ENCODE data around the gene C10orf62. TPM values are rescaled to one million over a fixed set of nuclear protein-coding genes. Genes with fewer than 3 reads are reported as not detected.

C10orf62 gene
- total RNA-seq, 2 experiments from 2014 or later, result not detected

DNA sequence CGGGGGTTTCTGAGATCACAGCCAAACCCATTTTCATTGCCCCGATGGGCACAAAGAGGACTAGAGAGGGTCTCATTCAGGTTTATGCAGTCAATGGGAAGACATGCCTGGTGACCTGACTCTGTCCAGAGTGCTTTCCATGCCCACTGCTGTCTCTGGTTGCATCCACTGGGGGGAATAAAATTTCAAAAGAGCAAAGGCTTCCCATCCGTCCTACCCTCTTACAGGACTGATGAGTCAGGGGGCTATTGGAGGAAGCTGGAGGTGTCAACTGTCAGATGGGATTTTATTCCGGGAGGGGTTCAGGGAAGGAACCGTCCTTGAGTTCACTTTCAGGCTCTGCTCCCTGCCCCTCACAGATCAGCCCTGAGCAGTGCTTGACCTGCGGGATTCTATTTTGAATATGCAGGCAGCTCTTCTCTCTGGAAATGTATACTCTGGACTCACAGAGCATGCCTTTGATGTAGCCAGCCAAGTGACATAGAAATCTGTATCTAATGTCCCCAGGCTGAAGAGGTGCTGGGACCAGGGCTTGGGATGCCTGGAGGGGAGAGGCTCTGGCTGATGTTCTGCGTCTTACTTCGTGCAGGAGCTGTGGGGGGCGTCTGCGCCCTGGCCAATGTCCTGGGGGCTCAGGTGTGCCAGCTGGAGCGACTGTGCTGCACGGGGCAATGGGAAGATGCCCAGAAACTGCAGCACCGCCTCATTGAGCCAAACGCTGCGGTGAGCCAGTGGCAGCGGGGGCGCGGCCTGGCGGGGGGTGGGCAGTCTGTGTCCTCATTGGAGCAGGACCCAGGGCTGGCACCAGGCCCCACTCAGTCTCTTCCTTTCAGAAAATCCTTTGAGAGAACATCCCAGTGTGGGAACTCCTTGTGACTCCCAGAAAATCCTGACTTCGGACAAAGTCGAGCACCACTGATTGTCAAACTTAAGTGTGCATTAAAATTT, 12.0 kb downstream of the C10orf62 start:
- TF ChIP-seq, protein P1, sequence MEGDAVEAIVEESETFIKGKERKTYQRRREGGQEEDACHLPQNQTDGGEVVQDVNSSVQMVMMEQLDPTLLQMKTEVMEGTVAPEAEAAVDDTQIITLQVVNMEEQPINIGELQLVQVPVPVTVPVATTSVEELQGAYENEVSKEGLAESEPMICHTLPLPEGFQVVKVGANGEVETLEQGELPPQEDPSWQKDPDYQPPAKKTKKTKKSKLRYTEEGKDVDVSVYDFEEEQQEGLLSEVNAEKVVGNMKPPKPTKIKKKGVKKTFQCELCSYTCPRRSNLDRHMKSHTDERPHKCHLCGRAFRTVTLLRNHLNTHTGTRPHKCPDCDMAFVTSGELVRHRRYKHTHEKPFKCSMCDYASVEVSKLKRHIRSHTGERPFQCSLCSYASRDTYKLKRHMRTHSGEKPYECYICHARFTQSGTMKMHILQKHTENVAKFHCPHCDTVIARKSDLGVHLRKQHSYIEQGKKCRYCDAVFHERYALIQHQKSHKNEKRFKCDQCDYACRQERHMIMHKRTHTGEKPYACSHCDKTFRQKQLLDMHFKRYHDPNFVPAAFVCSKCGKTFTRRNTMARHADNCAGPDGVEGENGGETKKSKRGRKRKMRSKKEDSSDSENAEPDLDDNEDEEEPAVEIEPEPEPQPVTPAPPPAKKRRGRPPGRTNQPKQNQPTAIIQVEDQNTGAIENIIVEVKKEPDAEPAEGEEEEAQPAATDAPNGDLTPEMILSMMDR (IDR thresholded peaks at IDR 0.05), result no peak
- no peak overlapping the region for H3K4me3 Mint-ChIP-seq
- CTCF ChIA-PET, result no interaction called here
- no peak overlapping the region for H3K27ac Mint-ChIP-seq
- ATAC-seq (no peak), DNase-seq (no peak)
- intact Hi-C loops (cut with micrococcal nuclease), result no loop called here
- no peaks in the 10 kb centered on the region for H3K9me3 Mint-ChIP-seq
- peaks cover 2% of the 10 kb centered on the region for H3K27me3 Mint-ChIP-seq
- no peaks in the 10 kb centered on the region for H3K4me1 Mint-ChIP-seq (ENCODE audit: low read depth)
- no peaks in the 10 kb centered on the region for H3K36me3 Mint-ChIP-seq (ENCODE audit: low read depth)
- POLR2A ChIA-PET, result no interaction called here

DNA sequence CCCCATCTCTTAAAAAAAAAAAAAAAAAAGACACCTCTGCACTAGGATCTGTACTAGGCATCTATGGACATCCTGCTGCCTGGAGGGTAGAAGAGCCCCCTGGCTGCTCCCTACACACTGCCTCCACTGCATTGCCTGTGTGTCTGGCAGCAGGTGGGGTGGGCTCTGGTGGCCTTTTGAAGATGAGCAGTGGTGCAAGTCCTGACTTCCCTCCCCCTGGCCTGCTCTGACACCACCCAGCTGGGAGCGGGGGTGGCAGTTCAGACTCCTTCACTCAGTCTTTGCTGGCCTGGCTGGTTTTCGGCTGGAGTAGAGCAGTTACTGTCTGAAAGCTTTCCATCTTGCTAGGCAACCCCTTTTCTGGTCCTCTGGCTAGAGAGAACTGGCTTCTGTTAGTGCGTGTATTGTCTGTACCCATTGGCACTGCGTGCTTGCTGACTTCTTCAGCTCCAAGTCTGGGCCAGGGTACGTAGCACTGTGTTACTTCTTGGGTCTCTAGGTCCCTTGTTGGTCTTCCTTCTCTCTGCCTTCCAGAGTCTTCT, 17.6 kb downstream of the C10orf62 start:
- CTCF ChIA-PET, result interaction anchor here (1.2 to 2.0 kb wide), 3 partner anchors 35 to 94 kb away, joined by 3 to 7 read pairs (median 5); partner anchors contain the start of gene ANKRD2

DNA sequence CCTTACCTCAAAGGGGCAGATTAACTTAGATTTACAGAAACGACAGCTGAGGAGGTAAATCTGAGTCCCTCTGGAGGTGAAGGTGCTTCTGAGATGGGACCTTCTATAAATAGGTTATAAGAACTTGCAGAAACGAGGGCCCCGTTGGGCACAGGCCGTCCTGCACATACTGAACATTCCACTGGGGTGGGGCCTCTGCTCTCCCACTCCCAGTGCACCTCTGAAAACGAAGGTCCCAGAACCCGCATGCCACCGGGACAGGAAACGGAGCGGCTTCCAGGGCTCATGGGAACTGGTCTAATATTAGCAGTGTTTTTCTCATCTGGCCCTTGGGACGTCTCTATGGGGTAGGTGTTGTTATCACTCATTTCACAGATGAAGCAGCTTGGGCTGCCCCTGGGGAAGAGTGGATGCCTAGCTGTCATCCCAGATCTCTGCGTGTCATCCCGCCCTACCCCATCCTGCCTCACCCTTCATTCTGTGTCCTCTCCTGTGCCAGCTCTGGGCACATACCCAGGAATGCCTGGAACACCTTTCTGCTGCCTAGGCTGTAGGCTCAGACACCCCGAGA, 19.6 kb downstream of the C10orf62 start:
- ATAC-seq (no peak), DNase-seq (no peak)
- TF ChIP-seq, protein P1 (IDR thresholded peaks at IDR 0.05), result no peak
- Mint-ChIP-seq H3K27me3 (peaks cover 2% of the 10 kb centered on the region), H3K36me3 (ENCODE audit: low read depth) (no peaks in the 10 kb centered on the region), H3K4me1 (ENCODE audit: low read depth) (no peaks in the 10 kb centered on the region), H3K9me3 (no peaks in the 10 kb centered on the region), H3K27ac (no peak overlapping the region), H3K4me3 (no peak overlapping the region)
- CTCF ChIA-PET, result interaction anchor here (1.1 to 2.2 kb wide), 2 partner anchors 11 to 37 kb away, joined by 3 to 6 read pairs; partner anchors contain the start of gene ANKRD2
- POLR2A ChIA-PET, result no interaction called here
- intact Hi-C loops (cut with micrococcal nuclease), result no loop called here

More for the DNA sequence above, 17.6 kb downstream of the C10orf62 start:
- POLR2A ChIA-PET, result no interaction called here
- no peak overlapping the region for H3K4me3 Mint-ChIP-seq
- TF ChIP-seq, protein P1 (IDR thresholded peaks at IDR 0.05), result no peak
- intact Hi-C loops (cut with micrococcal nuclease), result no loop called here
- H3K27me3 Mint-ChIP-seq, result peaks cover 2% of the 10 kb centered on the region
- H3K36me3 Mint-ChIP-seq (ENCODE audit: low read depth), result no peaks in the 10 kb centered on the region
- no peak overlapping the region for H3K27ac Mint-ChIP-seq
- no peak for ATAC-seq
- H3K4me1 Mint-ChIP-seq (ENCODE audit: low read depth), result no peaks in the 10 kb centered on the region
- H3K9me3 Mint-ChIP-seq, result no peaks in the 10 kb centered on the region
- DNase-seq, result no peak

DNA sequence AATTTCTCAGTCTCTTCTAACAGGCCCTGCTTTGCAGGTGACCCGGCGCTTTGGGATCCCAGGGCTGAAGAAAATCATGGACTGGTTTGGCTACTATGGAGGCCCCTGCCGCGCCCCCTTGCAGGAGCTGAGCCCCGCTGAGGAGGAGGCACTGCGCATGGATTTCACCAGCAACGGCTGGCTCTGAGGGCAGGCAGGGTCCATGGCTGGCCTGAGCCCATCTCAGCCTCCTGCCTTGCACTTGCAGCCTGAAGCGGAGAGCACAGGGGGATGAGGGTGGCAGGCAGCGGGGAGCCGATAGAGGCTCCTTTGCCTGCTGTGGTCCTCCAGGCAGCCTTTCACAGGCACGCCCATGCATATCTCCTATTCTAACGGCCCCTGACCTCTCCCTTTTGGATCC, 22.0 kb downstream of the C10orf62 start:
- TF ChIP-seq, protein P1 (IDR thresholded peaks at IDR 0.05), result no peak
- Mint-ChIP-seq H3K27me3 (no peaks in the 10 kb centered on the region), H3K36me3 (ENCODE audit: low read depth) (no peaks in the 10 kb centered on the region), H3K27ac (no peak overlapping the region), H3K4me3 (no peak overlapping the region), H3K9me3 (no peaks in the 10 kb centered on the region), H3K4me1 (ENCODE audit: low read depth) (no peaks in the 10 kb centered on the region)
- ATAC-seq (no peak), DNase-seq (no peak)
- ChIA-PET POLR2A (interaction anchor here (0.9 kb wide), 1 partner anchor 12 kb away, joined by 3 read pairs; no protein-coding TSS in a partner anchor), CTCF (interaction anchor here (1.6 to 1.9 kb wide), 2 partner anchors 11 to 40 kb away, joined by 9 to 16 read pairs; partner anchors contain the start of gene ANKRD2)
- intact Hi-C loops (cut with micrococcal nuclease), result no loop called here

Measured in activated CD8-positive, alpha-beta T cell treated with anti-CD3 and anti-CD28 coated beads for 36 hours (primary cell).